Panc1 (cell line): Measurements from ENCODE around the gene ROS1.

Experiments
- CTCF ChIP-seq: fragments of 450-650 bp; IDR thresholded peaks from 2 replicates; pipeline ENCODE4 v1.5.1; 2017; ENCODE audit warnings: mild to moderate bottlenecking
- POLR2AphosphoS5 ChIP-seq: IDR thresholded peaks from 2 replicates; pipeline ENCODE4 v1.6.1; 2012; ENCODE audit warnings: mild to moderate bottlenecking, low read depth, low read length, moderate library complexity
- TCF7L2 ChIP-seq: IDR thresholded peaks from 2 replicates; pipeline ENCODE4 v1.6.1; 2011; ENCODE audit warnings: mild to moderate bottlenecking, low read depth, low read length, inconsistent platforms

- TF ChIP-seq CTCF (no peak), TCF7L2 (no peak), POLR2AphosphoS5 (no peak)
Observed at GRCh38 chr6:117359581-117359980, 66.2 kb downstream of the ROS1 start.
